Measurements from ENCODE around the gene ALMS1.
A peak's percentile ranks its signal among the peaks of the same experiment; 100 is the strongest.

The ALMS1 gene

DNA sequence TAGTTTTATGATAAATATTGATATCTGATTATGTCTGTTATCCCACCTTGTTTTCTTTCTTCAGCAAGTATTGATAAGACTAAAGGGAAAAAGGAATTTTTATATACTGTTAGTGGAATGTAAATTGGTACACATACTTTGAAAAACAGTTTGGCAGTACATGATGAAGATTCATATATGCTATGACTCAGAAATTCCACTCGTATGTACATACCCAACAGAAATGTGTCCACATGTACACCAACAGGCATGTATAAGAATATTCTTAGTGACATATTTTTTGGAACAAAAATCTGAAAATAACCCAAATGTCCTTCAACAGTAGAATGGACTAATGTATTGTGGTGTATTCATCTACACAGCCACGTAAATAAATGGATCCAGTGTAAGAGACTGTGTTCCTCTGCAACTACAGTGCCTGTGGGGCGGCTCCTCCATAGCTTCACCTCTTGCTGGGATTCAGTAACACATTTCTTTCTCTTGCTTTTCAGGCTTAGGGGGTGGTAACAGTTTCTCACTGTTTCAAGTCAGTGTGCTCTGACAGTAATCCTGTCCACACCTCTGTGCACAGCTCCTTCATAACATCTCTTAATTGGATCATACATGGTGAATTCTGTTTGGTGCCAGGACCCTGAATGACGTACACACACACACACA is 35.5 kb upstream of the ALMS1 start:
- no peak overlapping the region for H3K4me3 ChIP-seq (ENCODE audit: low read length)

GRCh38 chr2:73356097-73356496 is 29.5 kb upstream of the ALMS1 start:
- no peak overlapping the region for H3K4me3 ChIP-seq (ENCODE audit: low read length)
- TF ChIP-seq, protein P1, sequence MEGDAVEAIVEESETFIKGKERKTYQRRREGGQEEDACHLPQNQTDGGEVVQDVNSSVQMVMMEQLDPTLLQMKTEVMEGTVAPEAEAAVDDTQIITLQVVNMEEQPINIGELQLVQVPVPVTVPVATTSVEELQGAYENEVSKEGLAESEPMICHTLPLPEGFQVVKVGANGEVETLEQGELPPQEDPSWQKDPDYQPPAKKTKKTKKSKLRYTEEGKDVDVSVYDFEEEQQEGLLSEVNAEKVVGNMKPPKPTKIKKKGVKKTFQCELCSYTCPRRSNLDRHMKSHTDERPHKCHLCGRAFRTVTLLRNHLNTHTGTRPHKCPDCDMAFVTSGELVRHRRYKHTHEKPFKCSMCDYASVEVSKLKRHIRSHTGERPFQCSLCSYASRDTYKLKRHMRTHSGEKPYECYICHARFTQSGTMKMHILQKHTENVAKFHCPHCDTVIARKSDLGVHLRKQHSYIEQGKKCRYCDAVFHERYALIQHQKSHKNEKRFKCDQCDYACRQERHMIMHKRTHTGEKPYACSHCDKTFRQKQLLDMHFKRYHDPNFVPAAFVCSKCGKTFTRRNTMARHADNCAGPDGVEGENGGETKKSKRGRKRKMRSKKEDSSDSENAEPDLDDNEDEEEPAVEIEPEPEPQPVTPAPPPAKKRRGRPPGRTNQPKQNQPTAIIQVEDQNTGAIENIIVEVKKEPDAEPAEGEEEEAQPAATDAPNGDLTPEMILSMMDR (conservative IDR thresholded peaks at IDR 0.05; ENCODE audit: low read length), result no peak
- DNase-seq (ENCODE audit: low read depth), result no peak

More for the DNA sequence above, 35.5 kb upstream of the ALMS1 start:
- no peak for DNase-seq (ENCODE audit: low read depth)
- TF ChIP-seq, protein P1 (conservative IDR thresholded peaks at IDR 0.05; ENCODE audit: low read length), result no peak

GRCh38 chr2:73359915-73360697 is 25.5 kb upstream of the ALMS1 start:
- no peak for DNase-seq (ENCODE audit: low read depth)
- TF ChIP-seq, protein P1 (conservative IDR thresholded peaks at IDR 0.05; ENCODE audit: low read length), result peak; percentile 47

DNA sequence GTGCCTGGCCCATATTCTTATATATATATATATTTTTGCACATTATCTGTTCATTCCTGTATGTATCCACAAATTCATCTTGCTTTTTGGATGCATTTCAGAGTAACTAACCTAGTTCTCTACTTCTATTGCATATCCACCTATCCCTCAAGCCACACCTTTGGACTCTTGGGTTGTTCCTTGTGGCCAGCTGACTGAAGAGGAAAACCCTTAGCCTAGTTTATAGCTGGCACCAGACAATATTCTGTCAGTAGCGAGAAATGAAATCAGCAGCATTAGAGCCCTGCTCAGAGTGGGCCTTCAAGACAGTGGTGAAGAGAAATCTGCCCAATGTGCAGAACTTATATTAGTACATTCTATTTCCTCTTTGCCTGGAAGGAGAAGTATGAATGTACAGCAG is 19.6 kb upstream of the ALMS1 start:
- no peak overlapping the region for H3K4me3 ChIP-seq (ENCODE audit: low read length)
- no peak for DNase-seq (ENCODE audit: low read depth)
- TF ChIP-seq, protein P1 (conservative IDR thresholded peaks at IDR 0.05; ENCODE audit: low read length), result no peak

More at GRCh38 chr2:73359915-73360697, 25.5 kb upstream of the ALMS1 start:
- no peak overlapping the region for H3K4me3 ChIP-seq (ENCODE audit: low read length)

GRCh38 chr2:73368781-73369180 is 16.9 kb upstream of the ALMS1 start:
- TF ChIP-seq, protein P1 (conservative IDR thresholded peaks at IDR 0.05; ENCODE audit: low read length), result no peak
- H3K4me3 ChIP-seq (ENCODE audit: low read length), result no peak overlapping the region

DNA sequence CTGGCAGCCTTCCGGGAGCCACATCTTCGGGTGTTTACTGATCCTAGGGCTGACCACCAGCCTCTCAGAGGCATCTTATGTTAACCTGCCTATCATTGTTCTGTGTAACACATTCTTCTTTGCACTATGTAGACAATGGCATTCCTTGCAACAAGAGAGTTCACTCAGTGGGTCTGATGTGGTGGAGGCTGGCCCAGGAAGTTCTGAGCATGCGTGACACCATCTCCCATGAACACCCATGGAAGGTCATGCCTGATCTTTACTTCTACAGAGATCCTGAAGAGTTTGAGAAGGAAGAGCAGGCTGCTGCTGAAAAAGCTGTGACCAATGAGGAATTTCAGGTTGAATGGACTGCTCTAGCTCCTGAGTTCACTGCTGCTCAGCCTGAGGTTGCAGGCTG is 15.3 kb upstream of the ALMS1 start:
- no peak overlapping the region for H3K4me3 ChIP-seq (ENCODE audit: low read length)
- TF ChIP-seq, protein P1 (conservative IDR thresholded peaks at IDR 0.05; ENCODE audit: low read length), result no peak
- DNase-seq (ENCODE audit: low read depth), result no peak

More at GRCh38 chr2:73368781-73369180, 16.9 kb upstream of the ALMS1 start:
- DNase-seq (ENCODE audit: low read depth), result no peak

DNA sequence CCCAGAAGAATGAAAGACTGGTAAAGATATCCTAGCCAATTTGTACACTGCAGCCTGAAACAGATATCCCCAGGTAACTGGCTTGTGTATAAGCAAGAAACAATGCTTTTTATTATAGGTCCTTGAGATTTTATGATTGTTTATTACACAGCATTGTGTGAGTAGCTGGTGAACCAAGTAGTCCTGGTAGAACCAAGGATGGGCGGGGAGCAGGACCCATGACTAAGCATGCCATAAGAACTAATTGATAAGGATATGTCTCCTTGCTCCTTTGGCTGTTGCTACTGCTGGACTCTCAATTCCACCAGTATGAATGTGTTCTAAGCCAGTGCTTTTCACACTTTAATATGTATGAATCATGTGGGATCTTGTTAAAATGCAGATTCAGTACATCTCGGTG is 12.3 kb upstream of the ALMS1 start:
- H3K4me3 ChIP-seq (ENCODE audit: low read length), result no peak overlapping the region
- DNase-seq (ENCODE audit: low read depth), result no peak
- TF ChIP-seq, protein P1 (conservative IDR thresholded peaks at IDR 0.05; ENCODE audit: low read length), result no peak
